Body of pancreas (tissue), 4 donors: ENCODE results near the gene RAB15. TPM values are rescaled to one million over a fixed set of nuclear protein-coding genes. Genes with fewer than 3 reads are reported as not detected.

ENCODE experiments used
- ATAC-seq: fragments of 150-250 bp; one replicate; pipeline ENCODE4 v1.9.1; 2016
- DNase-seq, 4 donors: peaks; one replicate each; pipeline ENCODE4 v3.0.0-alpha.2; 2019
- H3K27ac ChIP-seq, 4 donors: fragments of 200-600 bp; sonication (generic); 1 replicate in 3 of 4; 2 replicates in 1 of 4; pipeline versions ENCODE4 v1.5.1 to v1.6.1; 2016 to 2019; ENCODE audit warnings: mild to moderate bottlenecking in 1 of 4, mixed read lengths in 1 of 4, moderate library complexity in 1 of 4
- H3K27me3 ChIP-seq, 2 donors: fragments of 200-600 bp; sonication (generic); one replicate each; pipeline ENCODE4 v1.6.0; 2016; ENCODE audit warnings: mild to moderate bottlenecking in 1 of 2
- H3K36me3 ChIP-seq, 2 donors: fragments of 200-600 bp; sonication (generic); replicated peaks in 1 of 2; 2 replicates each; pipeline ENCODE4 v1.5.1; 2016; ENCODE audit warnings: low read depth in 2 of 2; ENCODE audit not compliant: insufficient read depth in 1 of 2
- H3K4me1 ChIP-seq: fragments of 200-600 bp; sonication (generic); one replicate; pipeline ENCODE4 v1.6.0; 2016
- H3K4me3 ChIP-seq, 2 donors: fragments of 200-600 bp; sonication (generic); 1 replicate in 1 of 2; 2 replicates in 1 of 2; pipeline ENCODE4 v1.5.1; 2016 to 2019
- H3K9me3 ChIP-seq, 3 donors: fragments of 200-600 bp; sonication (generic); 1 replicate in 2 of 3; 2 replicates in 1 of 3; pipeline ENCODE4 v1.5.1; 2016
- CTCF ChIP-seq, 7 experiments: fragments of 450-650 bp in 4 of 7; fragments of 200-600 bp in 3 of 7; sonication (generic) in 3 of 7; IDR thresholded peaks; one replicate each; pipeline ENCODE4 v1.5.1; 2016 to 2019; ENCODE audit warnings: antibody characterized with exemption in 7 of 7
- POLR2A ChIP-seq, 3 donors: fragments of 450-650 bp; IDR thresholded peaks; one replicate each; pipeline ENCODE4 v1.6.1; 2016; ENCODE audit warnings: antibody characterized with exemption in 3 of 3, mild to moderate bottlenecking in 2 of 3
- WGBS, 2 donors: methylation state at CpG; one replicate each; pipeline ENCODE4 v1.1.5; 2017; 5-methylcytosine and 5-hydroxymethylcytosine counted together
- intact Hi-C: fragments of 100-400 bp; cut with DNase I; formaldehyde crosslinking; loops from one replicate; pipeline ENCODE4 v1.15.1; 2023
- total RNA-seq, 2 donors: library from RNA; depleted of rRNA; stranded (reverse); fragments of >200 nt; gene quantifications; one replicate each; pipeline ENCODE4 v1.1.0, GENCODE V29; 2016

The RAB15 gene
- total RNA-seq, 2 donors from 2014 or later: 10.1 to 19.8 TPM

- no peak for TF ChIP-seq CTCF (IDR thresholded peaks at IDR 0.05)
- H3K9me3 ChIP-seq: no peaks in the 10 kb centered on the region
- intact Hi-C loops: no loop called here
- ATAC-seq (no peak), DNase-seq (no peak)
- no peaks in the 10 kb centered on the region for H3K36me3 ChIP-seq
- peaks cover 8% of the 10 kb centered on the region for H3K4me1 ChIP-seq
- WGBS, 2 donors: 57 to 92% methylated on average over 1 of the region's 1 CpG
- no peaks in the 10 kb centered on the region for H3K27me3 ChIP-seq
- H3K4me3 ChIP-seq: no peak overlapping the region
- no peak overlapping the region for H3K27ac ChIP-seq
Measured at GRCh38 chr14:64963611-64964010, 8.5 kb downstream of the RAB15 start.

- intact Hi-C loops: no loop called here
- WGBS, 2 donors: 40% methylated on average over 2 to 5 of the region's 5 CpGs
- Histone ChIP-seq H3K4me3 (no peak overlapping the region), H3K4me1 (peaks cover 8% of the 10 kb centered on the region), H3K27me3 (no peaks in the 10 kb centered on the region), H3K27ac (no peak overlapping the region), H3K36me3 (no peaks in the 10 kb centered on the region), H3K9me3 (no peaks in the 10 kb centered on the region)
- ATAC-seq (peak; percentile 51), DNase-seq (peak; percentile 26 to 59 (median 44))
- TF ChIP-seq CTCF (IDR thresholded peaks at IDR 0.05) (peak in 3 of 7 experiments; percentile 5 to 11 (median 10)), POLR2A (IDR thresholded peaks at IDR 0.05) (no peak)
Measured at GRCh38 chr14:64960762-64961276, 11.3 kb downstream of the RAB15 start.

- intact Hi-C loops: no loop called here
- DNase-seq (no peak), ATAC-seq (no peak)
- peaks cover 8% of the 10 kb centered on the region for H3K4me1 ChIP-seq
- H3K36me3 ChIP-seq: no peaks in the 10 kb centered on the region
- 82 to 100% methylated on average over 2 to 5 of the region's 5 CpGs for WGBS, 2 donors
- H3K9me3 ChIP-seq: no peaks in the 10 kb centered on the region
- no peak overlapping the region for H3K27ac ChIP-seq
- H3K4me3 ChIP-seq: no peak overlapping the region
- H3K27me3 ChIP-seq: no peaks in the 10 kb centered on the region
- no peak for TF ChIP-seq POLR2A (IDR thresholded peaks at IDR 0.05)
- no peak for TF ChIP-seq CTCF (IDR thresholded peaks at IDR 0.05)
Measured at GRCh38 chr14:64958743-64959142, 13.4 kb downstream of the RAB15 start.

- Histone ChIP-seq H3K4me3 (no peak overlapping the region), H3K4me1 (peaks cover 8% of the 10 kb centered on the region), H3K27me3 (no peaks in the 10 kb centered on the region), H3K27ac (no peak overlapping the region), H3K36me3 (no peaks in the 10 kb centered on the region), H3K9me3 (no peaks in the 10 kb centered on the region)
- no peak for TF ChIP-seq CTCF (IDR thresholded peaks at IDR 0.05)
- TF ChIP-seq POLR2A (IDR thresholded peaks at IDR 0.05): no peak
- intact Hi-C loops: no loop called here
- WGBS, 2 donors: 100% methylated on average over 2 of the region's 2 CpGs
- DNase-seq: no peak
- no peak for ATAC-seq
Measured at GRCh38 chr14:64958201-64958600, 13.9 kb downstream of the RAB15 start.

- DNase-seq: no peak
- WGBS, 2 donors: 87 to 89% methylated on average over 8 of the region's 8 CpGs
- intact Hi-C loops: no loop called here
Measured at GRCh38 chr14:64956697-64957406, 15.3 kb downstream of the RAB15 start.

More at GRCh38 chr14:64956697-64957406, 15.3 kb downstream of the RAB15 start:
- Histone ChIP-seq H3K4me3 (no peak overlapping the region), H3K27me3 (no peaks in the 10 kb centered on the region), H3K9me3 (no peaks in the 10 kb centered on the region), H3K36me3 (no peaks in the 10 kb centered on the region), H3K4me1 (peaks cover 8% of the 10 kb centered on the region), H3K27ac (no peak overlapping the region)
- TF ChIP-seq CTCF (IDR thresholded peaks at IDR 0.05): no peak
- TF ChIP-seq POLR2A (IDR thresholded peaks at IDR 0.05): no peak
- no peak for ATAC-seq
